AG10803 (cell line): ENCODE data around the gene KRT26.
"Not testable (repeated sequence)": the region's sequence is repeated elsewhere in the genome, so short reads cannot be mapped to it uniquely, and the experiment has no call there.

Experiments used
- DNase-seq: peaks from one replicate; pipeline ENCODE4 v3.0.0; 2010; ENCODE audit warnings: low read depth
- H3K4me3 ChIP-seq: 2 replicates; pipeline ENCODE4 v1.5.1; 2011; ENCODE audit warnings: mild to moderate bottlenecking, low read length, control low read depth
- TF ChIP-seq, protein P1 (sequence below): conservative IDR thresholded peaks from 2 replicates; pipeline ENCODE4 v1.5.1; 2011; ENCODE audit warnings: mild to moderate bottlenecking, low read length, control low read depth, inconsistent platforms

The KRT26 gene

DNA sequence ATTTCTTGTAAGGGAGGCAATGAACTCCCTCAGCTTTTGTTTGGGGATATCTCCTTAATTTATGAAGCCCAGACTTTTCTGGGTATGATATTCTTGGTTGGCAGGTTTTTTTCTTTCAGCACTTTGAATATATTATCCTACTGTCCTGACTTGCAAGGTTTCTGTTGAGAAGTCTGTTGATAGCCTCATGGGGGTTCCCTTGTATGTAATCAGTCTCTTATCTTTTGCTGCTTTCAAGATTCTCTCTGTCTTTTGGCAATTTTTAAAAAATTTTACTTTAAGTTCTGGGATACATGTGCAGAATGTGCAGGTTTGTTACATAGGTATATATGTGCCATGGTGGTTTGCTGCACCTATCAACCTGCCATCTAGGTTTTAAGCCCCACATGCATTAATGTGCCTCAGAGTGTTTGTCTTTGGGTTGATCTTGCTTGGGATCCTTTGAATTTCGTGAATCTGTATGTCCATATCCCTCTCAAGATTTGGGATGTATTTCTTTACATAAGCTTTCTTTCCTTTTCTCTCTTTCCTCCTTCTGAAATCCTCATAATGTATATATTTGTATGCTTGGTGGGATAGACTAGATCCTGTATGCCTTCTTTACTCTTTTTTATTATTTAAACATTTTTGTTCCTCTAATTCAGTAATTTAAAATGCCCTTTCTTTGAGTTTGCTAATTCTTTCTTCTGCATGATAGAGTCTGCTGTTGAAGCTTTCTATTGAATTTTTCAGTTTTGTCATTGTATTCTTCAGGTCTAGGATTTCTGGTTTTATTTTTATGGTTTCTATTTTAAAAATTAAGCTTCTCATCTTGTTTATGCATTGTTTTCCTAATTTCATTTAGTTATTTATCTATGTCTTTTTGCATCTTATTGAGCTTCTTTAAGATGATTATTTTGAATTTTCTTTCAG, 11.6 kb downstream of the KRT26 start:
- TF ChIP-seq, protein P1, sequence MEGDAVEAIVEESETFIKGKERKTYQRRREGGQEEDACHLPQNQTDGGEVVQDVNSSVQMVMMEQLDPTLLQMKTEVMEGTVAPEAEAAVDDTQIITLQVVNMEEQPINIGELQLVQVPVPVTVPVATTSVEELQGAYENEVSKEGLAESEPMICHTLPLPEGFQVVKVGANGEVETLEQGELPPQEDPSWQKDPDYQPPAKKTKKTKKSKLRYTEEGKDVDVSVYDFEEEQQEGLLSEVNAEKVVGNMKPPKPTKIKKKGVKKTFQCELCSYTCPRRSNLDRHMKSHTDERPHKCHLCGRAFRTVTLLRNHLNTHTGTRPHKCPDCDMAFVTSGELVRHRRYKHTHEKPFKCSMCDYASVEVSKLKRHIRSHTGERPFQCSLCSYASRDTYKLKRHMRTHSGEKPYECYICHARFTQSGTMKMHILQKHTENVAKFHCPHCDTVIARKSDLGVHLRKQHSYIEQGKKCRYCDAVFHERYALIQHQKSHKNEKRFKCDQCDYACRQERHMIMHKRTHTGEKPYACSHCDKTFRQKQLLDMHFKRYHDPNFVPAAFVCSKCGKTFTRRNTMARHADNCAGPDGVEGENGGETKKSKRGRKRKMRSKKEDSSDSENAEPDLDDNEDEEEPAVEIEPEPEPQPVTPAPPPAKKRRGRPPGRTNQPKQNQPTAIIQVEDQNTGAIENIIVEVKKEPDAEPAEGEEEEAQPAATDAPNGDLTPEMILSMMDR: no peak
- no peak overlapping the region for H3K4me3 ChIP-seq
- DNase-seq: no peak

DNA sequence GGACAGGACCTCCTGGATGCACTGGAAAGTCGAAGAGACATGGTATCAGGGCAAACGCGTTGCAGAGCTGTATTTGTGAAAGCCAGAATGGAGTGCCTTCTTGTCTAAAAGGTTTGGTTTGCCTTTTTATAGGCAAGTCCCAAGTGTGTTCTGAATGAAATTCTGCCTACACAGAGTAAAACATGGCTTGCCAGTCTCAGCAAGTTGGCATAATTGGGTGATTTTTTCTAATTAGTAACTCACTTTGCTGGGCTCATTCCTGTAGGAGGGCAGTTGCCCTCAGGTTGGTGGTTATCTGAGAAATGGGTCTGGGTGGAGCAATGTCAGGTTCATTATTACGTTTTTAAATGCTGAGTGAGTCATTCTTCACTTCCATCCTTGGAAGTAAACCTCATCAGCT, 16.8 kb downstream of the KRT26 start, which contains the start of gene KRT25:
KRT25 (minus strand) TSS at position 101 of the 400 bp plus-strand sequence; CDS start at position 41, 60 bp downstream.
- H3K4me3 ChIP-seq: no peak within 1 kb of the TSS
- TF ChIP-seq, protein P1: no peak
- DNase-seq: no peak

GRCh38 chr17:40753804-40754203, 18.2 kb downstream of the KRT26 start:
- DNase-seq: no peak
- TF ChIP-seq, protein P1: no peak
- H3K4me3 ChIP-seq: no peak overlapping the region

- no peak overlapping the region for H3K4me3 ChIP-seq
- TF ChIP-seq, protein P1: no peak
- DNase-seq: no peak
Observed at GRCh38 chr17:40751065-40751464, 20.9 kb downstream of the KRT26 start.

DNA sequence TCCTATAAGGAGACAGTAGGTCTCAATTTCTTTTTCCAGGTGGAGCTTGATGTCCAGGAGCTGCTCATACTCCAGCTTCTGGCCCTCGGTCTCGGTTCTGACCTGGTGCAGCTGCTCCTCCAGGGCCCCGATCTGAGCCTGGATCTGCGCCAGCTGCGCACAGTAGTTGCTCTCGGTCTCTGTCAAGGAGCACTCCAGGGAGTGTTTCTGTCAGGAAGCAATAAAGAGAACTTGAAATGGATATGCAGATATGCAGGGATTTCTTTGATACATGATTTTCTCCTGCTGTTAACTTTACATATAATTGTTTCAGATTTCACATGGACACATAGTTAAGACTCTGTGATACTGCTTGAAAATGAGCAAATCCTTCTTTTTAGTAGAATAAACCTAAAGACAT, 21.6 kb downstream of the KRT26 start:
- no peak for DNase-seq
- TF ChIP-seq, protein P1: no peak
- no peak overlapping the region for H3K4me3 ChIP-seq

DNA sequence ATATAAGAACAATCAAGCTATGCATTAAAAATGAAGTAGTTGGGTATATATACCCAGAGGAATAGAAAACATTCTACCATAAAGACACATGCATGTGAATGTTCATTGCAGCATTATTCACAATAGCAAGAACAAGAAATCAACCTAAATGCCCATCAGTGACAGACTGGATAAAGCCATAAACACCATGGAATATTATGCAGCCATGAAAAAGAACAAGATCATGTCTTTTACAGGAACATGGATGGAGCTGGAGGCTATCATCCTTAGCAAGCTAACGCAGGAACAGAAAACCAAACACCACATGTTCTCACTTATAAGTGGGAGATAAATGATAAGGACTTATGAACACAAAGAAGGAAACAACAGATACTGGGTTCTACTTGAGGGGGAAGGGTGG, 23.3 kb downstream of the KRT26 start:
- not testable (repeated sequence) for DNase-seq, H3K4me3 ChIP-seq

DNA sequence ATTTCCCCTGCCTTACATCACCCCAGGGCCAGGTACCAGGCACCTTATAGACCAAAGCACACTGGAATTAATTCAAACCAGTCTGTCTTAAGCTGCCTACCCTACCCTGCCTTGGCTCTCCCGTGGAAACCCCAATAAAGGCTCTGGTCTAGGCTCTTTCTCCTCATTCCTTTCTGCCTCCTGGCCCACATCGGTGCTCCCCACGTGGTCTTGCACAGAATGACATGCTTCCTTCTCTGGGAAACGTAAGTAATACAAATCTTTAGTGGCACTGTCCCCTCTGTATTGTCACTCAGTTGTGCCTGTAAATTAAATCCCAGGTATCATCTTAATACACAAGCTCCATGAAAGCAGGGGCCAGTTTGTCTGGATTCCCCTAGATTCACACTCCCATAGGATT, 33.4 kb downstream of the KRT26 start:
- TF ChIP-seq, protein P1: no peak
- no peak for DNase-seq
- no peak overlapping the region for H3K4me3 ChIP-seq
